Vagina (tissue), 2 donors: ENCODE measurements around the gene AQP6. TPM values are rescaled to one million over a fixed set of nuclear protein-coding genes. Genes with fewer than 3 reads are reported as not detected.

Source experiments
- DNase-seq, 2 donors: peaks; one replicate each; pipeline ENCODE4 v3.0.0-alpha.2; 2017; ENCODE audit errors: extremely low spot score in 2 of 2
- H3K27ac ChIP-seq: fragments of 200-600 bp; sonication (generic); one replicate; pipeline ENCODE4 v1.5.1; 2019
- H3K27me3 ChIP-seq: fragments of 200-600 bp; sonication (generic); one replicate; pipeline ENCODE4 v1.5.1; 2019
- H3K36me3 ChIP-seq, 2 donors: fragments of 200-600 bp; sonication (generic); one replicate each; pipeline ENCODE4 v1.5.1; 2017 to 2019
- H3K4me1 ChIP-seq: fragments of 200-600 bp; sonication (generic); one replicate; pipeline ENCODE4 v1.5.1; 2019
- H3K4me3 ChIP-seq, 2 donors: fragments of 200-600 bp; sonication (generic); 1 replicate in 1 of 2; 2 replicates in 1 of 2; pipeline ENCODE4 v1.5.1; 2016 to 2019
- H3K9me3 ChIP-seq: fragments of 200-600 bp; sonication (generic); one replicate; pipeline ENCODE4 v1.5.1; 2019
- CTCF ChIP-seq, 3 experiments: fragments of 450-650 bp in 2 of 3; fragments of 200-600 bp in 1 of 3; sonication (generic) in 1 of 3; IDR thresholded peaks; one replicate each; pipeline ENCODE4 v1.5.1; 2017 to 2019; ENCODE audit warnings: antibody characterized with exemption in 3 of 3, mild to moderate bottlenecking in 2 of 3, moderate library complexity in 2 of 3
- POLR2A ChIP-seq, 2 donors: fragments of 450-650 bp; IDR thresholded peaks; one replicate each; pipeline ENCODE4 v1.6.1; 2017; ENCODE audit warnings: antibody characterized with exemption in 2 of 2, mild to moderate bottlenecking in 2 of 2, moderate library complexity in 2 of 2
- POLR2AphosphoS5 ChIP-seq, 2 donors: sonication (generic); formaldehyde crosslinking; IDR thresholded peaks; one replicate each; pipeline ENCODE4 v1.9.0; 2017; ENCODE audit warnings: antibody characterized with exemption in 2 of 2, mild to moderate bottlenecking in 2 of 2, low read depth in 1 of 2; ENCODE audit not compliant: insufficient read depth in 1 of 2
- intact Hi-C: fragments of 100-400 bp; cut with DNase I; formaldehyde crosslinking; loops from one replicate; pipeline ENCODE4 v1.15.1; 2023
- total RNA-seq: library from RNA; depleted of rRNA; stranded (reverse); fragments of >200 nt; gene quantifications from one replicate; pipeline ENCODE4 v1.2.3, GENCODE V29; 2016

Gene AQP6
- total RNA-seq, 1 donor from 2014 or later = not detected

DNA sequence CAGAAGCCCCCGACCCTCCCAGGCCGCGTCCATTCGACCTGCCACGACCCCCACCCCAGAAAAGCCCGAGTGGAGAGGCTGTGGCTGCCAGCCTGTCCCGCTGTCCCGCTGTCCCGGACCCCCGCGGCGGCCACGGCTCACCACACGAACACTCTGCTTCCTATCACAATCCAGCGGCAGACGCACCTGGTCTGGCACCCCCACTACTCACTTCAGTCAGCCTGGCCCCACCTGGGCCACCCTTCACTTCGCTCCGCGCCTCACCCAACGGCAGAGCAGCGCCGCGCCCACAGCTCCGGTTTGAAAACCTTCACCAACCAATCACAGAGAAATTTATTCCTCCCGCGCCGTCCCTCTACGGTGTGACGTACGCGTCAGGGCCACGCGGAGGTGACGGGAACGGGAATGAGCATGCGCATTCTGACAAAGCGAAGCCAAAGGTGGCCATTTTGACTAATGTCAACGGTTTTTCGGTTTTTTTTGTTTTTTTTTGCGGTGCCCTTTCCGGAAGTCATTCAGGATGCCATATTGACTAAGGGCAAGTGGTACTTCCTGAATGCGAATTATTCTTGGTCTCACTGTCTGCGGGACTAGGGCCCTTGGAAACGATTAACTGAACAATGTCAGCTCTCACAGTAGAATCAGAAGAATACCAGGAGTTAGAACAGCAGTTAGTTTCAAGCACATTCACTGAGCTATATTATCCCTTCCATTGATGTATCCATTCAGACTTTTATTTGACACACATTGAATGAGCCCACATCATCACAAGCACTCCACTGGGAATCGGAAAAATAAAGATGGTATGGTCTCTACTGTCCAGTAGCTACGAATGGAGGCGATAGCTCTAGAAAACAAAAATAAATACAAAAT, 52.7 kb downstream of the AQP6 start, which contains the start of gene RACGAP1:
Gene RACGAP1 (minus strand): TSS at position 308 of the 873 bp plus-strand sequence. CDS start 8,779 bp downstream, outside the sequence.
- Histone ChIP-seq H3K9me3 (no peaks in the 10 kb centered on the region), H3K27me3 (no peaks in the 10 kb centered on the region), H3K4me3 (peak within 1 kb of the TSS; percentile 83 to 85), H3K4me1 (peaks cover 9% of the 10 kb centered on the region), H3K27ac (peak within 1 kb of the TSS; percentile 73), H3K36me3 (no peaks in the 10 kb centered on the region)
- TF ChIP-seq POLR2A (IDR thresholded peaks at IDR 0.05) (peak in 1 of 2 donors; percentile 14), CTCF (IDR thresholded peaks at IDR 0.05) (no peak), POLR2AphosphoS5 (IDR thresholded peaks at IDR 0.05; ENCODE audit: insufficient read depth in 1 of 2, low read depth in 1 of 2) (peak; percentile 88 to 99)
- DNase-seq = peak in 1 of 2 donors; percentile 96
- intact Hi-C loops = no loop called here

DNA sequence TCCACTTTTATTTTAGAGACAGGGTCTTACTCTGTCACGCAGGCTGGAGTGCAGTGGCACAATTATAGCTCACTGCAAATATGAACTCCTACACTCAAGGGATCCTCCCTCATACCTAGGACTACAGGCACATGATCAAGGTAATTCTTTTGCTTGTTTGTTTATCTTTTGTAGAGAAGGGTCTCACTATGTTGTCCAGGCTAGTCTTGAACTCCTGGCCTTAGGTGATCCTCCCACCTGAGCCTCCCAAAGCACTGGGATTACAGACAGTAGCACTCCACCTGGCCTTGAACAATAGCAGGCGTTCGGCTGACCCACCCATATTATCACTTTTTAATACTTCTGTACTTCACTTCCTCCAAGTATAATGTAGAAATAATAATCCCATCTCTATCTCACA, 53.9 kb downstream of the AQP6 start:
- DNase-seq = peak in 1 of 2 donors; percentile 34
- H3K9me3 ChIP-seq = no peaks in the 10 kb centered on the region
- intact Hi-C loops = no loop called here
- peaks cover 9% of the 10 kb centered on the region for H3K4me1 ChIP-seq
- H3K36me3 ChIP-seq = no peaks in the 10 kb centered on the region
- no peak overlapping the region for H3K27ac ChIP-seq
- H3K27me3 ChIP-seq = no peaks in the 10 kb centered on the region
- H3K4me3 ChIP-seq = no peak overlapping the region
- TF ChIP-seq CTCF (IDR thresholded peaks at IDR 0.05) = no peak
- TF ChIP-seq POLR2AphosphoS5 (IDR thresholded peaks at IDR 0.05; ENCODE audit: insufficient read depth in 1 of 2, low read depth in 1 of 2) = no peak
- TF ChIP-seq POLR2A (IDR thresholded peaks at IDR 0.05) = no peak

Other genes with a start within 250 kb of the AQP6 start
- 240 TPM for gene TMBIM6, start 231.4 kb upstream of the AQP6 start, total RNA-seq
- gene NCKAP5L, start 144.5 kb upstream of the AQP6 start, total RNA-seq = 15.7 TPM
- gene BCDIN3D, start 129.8 kb upstream of the AQP6 start, total RNA-seq = 2.7 TPM
- 19.4 TPM for gene FAIM2, start 69.0 kb upstream of the AQP6 start, total RNA-seq
- not detected for gene AQP2, start 22.2 kb upstream of the AQP6 start, total RNA-seq
- gene AQP5, start 11.1 kb upstream of the AQP6 start, total RNA-seq = not detected
- 19.2 TPM for gene RACGAP1, start 52.5 kb downstream of the AQP6 start, total RNA-seq
- gene ASIC1, start 84.6 kb downstream of the AQP6 start, total RNA-seq = 2.9 TPM
- 42.2 TPM for gene SMARCD1, start 112.4 kb downstream of the AQP6 start, total RNA-seq
- 65.3 TPM for gene GPD1, start 131.1 kb downstream of the AQP6 start, total RNA-seq
- gene COX14, start 139.3 kb downstream of the AQP6 start, total RNA-seq = 74.4 TPM
- gene CERS5, start 194.4 kb downstream of the AQP6 start, total RNA-seq = 45.2 TPM